NCI-H82 treated with DMSO at 0.1 percent for 48 hours (cell line): Measurements from ENCODE around the gene LGALSL.

Experiments used
- DNase-seq: peaks from one replicate; lab custom pipeline; 2025; ENCODE audit not compliant: unreplicated experiment; lab: John Stamatoyannopoulos, UW

The LGALSL gene

DNA sequence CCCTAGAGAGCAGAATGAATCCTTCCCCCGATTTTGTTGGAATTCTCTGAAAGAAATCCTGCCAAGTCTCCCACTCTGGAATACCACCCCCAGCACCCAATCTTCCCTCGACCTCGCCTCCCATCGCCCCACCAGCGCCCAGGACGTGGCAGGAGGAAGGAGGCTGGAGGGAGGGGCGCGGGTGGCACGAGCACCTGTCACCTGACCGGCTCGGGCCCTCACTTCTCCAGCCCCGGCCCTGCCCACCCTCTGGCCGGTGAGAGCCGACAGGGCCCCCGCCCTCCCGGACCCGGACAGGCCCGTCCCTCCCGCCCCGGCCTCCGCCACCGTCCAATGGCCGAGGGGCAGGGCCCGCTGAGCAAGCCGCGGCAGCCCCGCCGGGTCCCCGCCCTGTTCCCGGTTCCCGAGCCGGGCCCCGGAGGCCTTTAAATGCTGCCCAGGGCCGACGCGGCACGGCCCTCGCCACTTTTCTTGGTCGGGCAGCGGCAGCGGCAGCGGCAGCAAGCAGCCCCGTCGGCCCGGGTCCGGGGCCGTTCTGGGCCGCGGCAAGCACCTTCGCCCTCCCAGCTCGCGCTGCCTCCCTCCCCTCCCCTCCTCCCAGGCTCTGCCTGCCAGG lies at the start of gene LGALSL:
Gene LGALSL, plus strand, starts transcription at position 393 of the 616 bp plus-strand sequence. CDS start 384 bp downstream, outside the sequence.
- DNase-seq: peak; percentile 22

DNA sequence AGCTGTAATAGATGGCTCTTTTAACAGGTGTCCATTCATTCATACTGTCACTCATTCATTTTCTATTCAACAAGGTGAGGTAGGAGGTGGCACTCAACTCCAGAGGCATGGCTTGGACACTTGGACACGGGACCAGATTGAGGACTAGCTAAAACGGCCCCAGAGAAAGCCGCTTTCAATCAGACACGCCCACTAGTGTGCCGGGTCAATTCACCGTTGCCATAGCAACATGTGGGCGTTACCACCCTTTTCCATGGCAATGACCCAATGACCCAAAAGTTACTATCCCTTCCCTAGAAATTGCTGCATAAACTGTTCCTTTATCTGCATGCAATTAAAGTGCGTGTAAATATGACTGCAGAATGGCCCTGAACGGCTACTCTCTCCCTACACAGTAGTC lies 49.2 kb upstream of the LGALSL start:
- DNase-seq: no peak

DNA sequence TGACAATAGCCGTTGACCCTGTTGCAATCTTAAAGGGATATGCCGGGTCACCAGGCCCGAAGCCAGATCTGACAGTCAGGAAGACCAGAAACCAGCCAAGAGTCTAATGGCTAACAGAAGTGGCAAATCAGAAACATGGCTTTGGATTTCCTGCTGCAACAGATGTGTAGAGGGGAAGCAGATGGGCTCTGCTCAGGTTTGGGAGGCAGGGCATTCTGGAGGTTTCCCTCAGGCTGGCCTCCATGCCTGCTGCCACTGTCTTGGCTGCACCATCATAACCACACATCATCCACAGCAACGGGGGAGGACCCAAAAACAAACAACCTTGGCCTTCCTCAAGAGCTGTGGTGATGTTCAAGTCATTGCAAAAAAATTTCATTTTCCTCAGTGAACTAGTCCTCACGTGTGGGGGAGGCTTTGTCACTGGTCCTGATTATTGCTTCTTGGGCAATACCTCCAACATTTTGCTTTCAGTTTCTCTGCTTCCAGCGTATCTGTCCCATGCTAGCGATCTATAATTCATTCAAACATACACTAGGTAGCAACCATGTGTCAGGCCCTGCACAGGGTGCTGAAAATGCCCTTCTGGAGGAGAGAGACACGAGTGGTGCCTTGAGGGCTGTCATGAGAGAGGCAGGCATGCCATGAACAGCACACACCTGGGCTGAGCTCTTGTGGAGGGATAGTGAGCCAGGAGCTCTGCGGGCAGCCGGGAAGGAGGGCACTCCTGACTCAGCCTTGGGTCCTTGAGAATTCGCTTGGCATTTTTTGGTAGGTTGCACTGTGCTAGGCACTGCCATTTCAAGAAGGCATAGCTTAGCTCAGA lies 48.2 kb upstream of the LGALSL start:
- no peak for DNase-seq

DNA sequence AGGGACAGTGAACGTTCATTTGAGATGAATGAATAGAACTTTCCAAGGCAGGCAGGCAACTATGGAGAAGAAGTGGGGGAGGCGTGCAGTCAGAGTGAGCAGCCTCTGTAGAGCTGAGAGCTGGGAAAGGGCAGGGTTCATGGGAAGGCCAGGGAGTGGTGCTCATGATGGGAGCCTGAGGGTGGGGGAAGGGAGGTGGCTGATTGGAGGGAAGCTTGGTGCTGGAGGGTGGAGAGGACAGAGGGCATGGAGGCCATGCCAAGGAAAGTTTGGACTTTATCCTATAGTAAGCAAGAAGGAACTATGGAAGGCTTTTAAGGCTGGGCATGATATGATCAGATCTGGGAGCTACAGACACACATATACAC lies 47.6 kb upstream of the LGALSL start:
- DNase-seq: no peak

DNA sequence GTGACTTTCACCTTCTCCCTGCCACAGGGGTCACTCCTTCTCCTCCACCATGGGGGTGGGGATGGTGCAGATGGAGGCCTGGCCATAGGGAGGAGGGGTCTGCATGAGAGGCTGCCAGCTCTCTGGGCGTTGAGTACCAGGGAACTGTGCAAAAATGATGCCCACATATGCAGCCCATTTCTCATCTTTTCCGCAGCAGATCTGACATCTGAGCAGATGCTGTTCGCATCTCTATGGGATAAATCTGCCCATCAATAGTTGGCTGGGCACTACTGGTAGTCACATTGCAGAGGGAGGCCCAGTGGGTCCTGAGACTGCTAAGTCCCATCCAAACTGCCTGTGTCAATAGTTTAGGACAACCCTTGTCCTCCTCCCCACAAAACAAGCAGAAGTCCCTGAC lies 45.9 kb upstream of the LGALSL start:
- DNase-seq: no peak

DNA sequence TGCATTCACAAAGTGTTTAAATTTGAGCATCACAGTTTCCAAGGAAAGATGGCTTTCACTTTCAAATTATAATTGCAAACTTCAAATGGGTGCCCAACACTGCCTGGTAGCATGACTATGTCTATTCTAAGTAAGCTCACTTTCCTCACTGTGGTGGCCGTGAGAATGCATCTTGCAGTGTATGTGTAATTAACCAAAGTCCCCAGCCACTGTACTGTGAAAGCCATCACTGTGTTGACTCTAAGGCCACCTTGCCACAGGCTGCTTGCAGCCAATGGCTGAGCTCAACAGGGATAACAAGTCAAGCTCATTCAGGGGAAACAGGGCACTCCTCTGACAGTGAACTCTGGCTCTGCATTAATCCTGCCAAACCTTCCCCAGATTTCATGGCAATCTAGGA lies 43.3 kb upstream of the LGALSL start:
- no peak for DNase-seq

DNA sequence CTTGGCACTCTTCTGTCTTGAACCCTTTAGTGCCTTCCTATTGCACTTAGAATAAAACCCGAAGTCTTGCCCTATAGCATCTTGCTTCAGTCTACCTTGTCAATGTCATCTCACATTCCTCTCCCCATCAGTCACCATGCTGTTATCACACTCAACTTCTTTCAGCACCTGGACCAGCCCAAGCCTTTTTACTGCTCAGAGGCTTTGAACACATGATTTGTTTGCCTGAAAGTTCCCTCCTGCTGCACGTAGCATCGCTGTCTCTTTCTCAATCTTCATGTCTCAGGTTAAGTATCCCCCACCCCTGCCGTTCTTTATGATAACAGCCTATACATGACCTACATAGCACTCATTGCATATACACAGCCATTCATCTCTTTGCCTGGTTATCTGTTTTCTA lies 41.3 kb upstream of the LGALSL start:
- no peak for DNase-seq

DNA sequence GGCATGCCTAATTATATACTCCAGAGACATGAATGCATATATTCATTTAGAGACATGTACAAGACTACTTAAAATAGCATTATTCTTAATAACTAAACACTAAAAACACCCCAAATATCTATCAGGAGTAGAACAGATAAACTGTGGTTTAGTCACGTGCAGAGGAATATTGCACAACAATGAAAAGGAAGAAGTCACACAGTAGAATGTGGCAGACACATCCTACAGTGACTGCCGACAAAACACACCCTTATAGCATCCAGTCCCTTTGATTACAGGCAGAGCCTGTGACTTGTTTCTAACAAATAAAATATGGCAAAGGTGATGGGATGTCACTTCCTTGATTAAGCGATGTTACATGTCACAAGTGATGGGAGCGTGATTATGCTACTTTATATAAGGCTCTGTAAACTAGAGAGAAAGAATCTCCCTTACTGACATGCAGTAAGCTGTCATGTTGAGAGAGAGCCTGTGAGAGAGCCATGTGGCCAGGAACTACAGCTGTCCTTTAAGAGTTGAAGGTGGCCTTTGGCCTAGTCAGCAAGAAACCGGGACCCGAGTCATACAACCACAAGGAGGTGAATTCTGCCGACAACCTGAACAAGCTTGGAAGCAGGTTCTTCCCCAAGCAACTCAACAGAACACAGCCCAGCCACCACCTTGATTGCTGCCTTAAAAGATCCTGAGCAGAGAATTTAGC lies 39.1 kb upstream of the LGALSL start:
- DNase-seq: no peak

DNA sequence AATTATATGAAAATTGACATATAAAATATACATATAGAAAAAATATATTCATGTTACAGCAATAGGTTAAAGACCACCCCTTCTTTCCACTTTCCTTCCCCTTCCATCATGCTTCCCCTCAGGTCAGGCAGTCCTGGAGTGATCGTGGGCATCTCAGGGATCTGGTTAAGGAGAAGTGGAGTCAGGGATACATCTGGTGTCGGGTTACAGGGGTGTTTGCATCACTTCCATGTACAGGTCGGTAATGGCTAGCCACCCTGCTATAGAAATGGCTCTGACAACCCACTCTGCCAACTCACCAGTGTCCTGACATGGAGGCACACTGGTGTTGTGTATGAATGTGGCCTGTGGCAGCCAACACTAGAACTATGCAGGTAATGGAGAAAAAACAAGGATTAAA lies 36.3 kb upstream of the LGALSL start:
- no peak for DNase-seq

DNA sequence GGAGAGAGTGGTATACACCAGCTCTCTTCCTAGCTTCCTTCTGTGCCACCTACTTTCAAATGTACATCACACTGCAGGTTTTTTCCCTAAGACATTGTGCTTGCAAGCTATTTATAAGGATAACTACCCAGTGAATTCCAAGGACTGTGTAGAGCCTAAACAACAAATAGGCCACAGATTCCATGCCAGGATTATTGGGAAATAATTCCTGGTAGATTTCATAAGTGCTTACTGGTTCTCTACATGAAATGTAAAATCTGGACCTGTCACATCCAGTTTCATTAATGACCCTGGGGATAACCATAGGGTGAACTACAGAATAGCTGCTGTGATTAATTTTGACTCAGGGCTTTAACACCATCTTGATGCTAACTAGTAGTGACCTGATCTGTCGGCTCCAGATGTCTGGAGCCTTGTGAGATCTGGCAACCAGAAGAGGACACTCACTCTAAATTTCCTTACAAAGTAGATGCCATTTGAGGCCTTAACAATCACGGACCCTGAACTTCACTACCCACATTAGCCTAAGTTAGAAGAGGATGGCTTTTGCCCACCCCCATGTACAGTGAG lies 34.3 kb upstream of the LGALSL start:
- peak; percentile 24 for DNase-seq

DNA sequence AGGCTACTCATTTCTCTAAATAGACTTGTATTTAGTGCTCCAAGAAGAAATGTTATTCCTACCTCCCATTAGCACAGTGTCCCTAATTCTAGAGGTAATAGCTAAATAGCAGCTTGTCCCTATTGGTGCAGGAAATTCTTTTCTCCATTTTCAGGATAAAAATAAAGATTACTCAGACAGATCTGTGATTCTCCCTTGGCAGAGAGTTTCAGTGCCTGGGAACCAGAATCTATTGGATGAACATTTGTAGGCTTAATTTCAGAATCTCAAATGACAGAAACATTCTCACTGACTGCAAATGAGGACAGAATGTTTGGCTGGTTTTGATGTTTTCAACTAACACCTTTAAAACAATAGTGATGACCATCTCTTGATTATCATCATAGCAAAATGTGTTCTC lies 33.3 kb upstream of the LGALSL start:
- no peak for DNase-seq

DNA sequence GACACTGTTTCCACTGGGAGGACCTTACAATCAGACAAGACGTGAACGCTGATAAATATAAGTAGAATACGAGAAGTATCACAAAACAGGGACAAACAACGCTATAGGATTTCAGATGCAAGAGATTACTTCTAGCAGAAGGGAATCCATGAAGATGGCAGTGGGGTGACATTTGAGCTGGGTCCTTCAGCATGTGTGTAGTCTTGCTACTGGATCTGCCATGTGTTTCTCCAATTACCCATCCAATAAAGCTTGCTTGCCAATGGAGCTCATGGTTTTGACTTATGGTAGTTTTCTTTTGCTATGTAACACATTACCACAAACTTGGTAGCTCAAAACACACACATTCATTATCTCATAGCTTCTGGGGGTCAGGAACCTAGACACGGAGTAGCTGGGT lies 32.8 kb upstream of the LGALSL start:
- no peak for DNase-seq

DNA sequence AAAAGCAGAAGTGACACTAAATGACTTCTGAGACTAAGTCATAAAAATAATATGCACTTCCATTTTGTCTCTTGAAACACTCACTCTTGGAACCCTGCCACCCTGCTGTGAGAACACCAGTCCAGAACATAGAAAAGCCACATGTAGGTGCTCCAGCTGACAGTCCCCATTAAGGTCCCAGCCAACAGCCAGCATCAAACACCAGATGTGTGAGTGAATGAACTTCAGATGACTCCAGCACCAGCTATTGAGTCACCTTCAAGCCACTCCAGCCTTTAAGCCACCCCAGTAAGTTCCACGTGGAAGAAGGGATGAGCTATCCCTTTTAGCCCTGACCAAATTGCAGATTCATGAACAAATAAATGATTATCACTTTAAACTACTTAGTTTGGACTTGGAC lies 31.5 kb upstream of the LGALSL start:
- DNase-seq: no peak

DNA sequence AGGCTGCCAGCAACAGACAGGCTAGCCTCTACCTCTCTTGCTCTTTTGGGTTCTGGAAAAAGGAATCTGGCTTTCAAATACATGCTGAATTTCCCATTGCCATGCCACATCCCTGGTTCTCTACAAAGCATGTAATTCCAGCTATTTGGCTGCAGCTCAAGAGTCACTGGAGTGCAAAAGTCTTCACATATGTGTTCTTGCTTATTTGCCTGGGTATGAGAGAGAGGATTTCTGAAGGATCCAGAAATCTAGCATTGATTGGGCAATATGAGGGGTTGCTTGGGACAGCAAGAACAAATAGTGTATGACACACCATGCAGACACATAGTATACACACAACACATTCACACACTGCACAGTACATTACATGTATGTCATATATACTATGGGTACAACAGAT lies 30.7 kb upstream of the LGALSL start:
- DNase-seq: no peak

DNA sequence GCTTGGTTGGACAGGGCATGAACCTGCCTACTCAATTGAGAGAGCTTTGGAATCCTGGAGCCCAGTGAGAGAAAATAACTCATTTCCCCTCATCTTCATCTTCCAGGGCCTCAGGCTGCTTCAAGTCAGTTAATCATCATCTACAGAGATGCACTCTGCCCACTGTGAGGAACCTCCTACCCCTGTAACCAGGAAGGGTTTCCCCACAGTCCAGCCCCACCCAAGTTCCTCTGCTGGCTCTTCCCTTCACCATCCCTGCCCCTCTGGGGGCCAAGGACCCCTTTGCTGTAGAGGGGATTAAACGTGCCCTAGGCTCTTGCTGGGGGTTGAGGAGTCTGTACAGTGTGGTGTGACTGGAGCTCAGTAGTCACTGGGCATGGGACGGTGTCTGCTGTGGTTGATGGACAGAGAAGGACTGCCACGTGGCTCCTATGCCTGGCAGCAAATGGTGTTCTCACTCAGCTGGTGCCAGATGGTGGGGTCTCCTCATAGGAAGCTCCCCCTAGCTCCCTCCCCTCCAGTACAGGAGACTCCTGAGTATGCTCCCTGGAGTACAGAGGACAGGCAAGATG lies 29.5 kb upstream of the LGALSL start:
- DNase-seq: no peak

DNA sequence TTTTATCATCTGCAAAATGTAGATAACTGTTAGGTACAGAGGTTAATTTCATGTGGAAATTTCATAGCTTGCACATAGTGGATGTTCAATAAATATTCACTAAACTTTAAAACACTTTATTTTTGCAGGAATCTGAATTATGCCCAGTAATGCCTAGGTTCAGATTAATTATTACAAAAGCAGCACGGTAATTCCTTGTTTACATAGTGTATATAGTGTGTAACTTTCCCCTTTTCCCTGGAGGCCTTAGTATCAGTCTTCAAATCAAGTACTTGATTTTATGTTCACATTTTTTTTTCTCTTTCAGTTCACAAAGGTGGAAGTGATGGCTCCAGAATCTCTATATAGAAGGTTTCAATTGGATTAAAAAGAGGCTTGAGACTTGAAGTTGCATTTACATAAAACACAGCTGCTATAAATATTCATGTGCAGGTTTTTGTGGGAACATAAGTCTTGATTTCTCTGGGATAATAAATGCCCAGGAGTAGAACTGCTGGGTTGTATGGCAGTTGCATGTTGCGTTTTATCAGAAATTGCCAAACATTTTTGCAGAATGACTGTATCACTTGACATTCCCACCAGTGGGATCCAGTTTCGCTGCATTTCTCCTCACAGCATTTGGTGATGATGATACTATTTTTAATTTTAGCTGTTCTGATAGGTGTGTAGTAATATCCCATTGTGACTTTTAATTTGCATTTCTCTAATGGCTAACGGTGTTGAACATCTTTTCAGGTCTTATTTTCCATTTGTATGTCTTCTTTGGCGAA lies 27.6 kb upstream of the LGALSL start:
- no peak for DNase-seq

DNA sequence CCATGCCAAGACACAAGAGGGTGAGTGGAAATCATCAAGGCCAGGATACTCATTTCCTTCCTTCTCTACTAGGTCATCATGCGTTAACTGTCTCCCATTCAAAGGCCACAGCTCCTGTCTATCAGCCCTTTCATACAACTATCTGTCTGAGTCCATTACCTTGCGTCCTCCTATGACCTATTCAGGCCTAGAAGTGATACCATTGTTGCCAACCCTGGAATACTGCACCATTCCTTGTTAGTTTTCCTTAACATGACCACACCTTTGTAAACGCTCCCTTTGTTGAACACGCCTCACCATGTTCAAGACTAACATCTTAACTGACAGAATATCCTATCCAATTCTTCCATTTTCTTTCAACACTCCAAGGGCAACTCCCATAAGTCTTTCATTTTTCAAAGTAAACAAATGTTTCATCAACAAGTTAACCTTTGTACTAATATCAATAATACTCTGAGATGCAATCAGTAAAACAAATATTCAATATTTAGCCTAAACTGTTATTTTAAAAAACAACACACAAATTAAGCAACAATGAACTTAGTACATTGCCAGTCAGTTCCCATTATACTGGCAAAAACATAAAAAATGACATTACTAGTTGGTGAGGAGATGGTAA lies 19.8 kb upstream of the LGALSL start:
- no peak for DNase-seq

DNA sequence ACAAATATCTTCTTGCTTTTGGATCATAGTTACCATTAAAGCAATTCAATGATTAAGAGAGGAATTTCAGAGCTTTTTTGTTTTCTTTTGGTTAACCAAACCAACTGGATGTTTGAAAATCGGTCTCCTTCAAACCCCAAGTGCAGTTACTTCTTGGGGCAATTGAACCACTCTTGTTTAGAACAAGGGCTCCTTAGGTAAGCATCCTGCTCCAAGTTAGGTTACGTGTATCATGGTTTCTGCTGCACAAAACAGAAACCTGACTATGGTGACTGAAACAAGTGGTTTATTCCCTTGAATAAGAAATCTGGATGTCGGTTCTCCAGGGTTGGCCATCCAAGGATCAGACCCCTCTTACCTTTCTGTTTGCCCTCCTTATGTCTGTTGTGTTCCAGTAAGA lies 16.1 kb upstream of the LGALSL start:
- DNase-seq: no peak

DNA sequence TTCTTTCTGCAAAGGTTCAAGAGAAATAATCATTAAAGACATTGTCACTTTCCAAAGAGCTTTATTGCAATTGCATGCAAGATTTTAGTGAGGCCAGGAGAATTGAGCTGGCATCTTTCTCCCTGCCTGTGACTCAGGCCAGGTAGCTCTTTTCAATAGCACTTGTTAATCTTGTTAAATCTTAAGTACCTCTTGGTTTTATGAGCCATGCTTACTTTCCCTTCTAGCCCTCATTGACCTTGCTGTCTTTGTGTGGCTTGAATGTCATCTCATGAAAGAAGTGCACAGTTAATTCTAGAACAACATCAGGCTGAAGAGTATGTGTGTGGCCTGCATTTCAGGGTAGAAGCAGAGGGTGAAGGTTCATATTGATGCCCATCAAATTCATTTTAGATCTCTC lies 14.8 kb upstream of the LGALSL start:
- DNase-seq: peak; percentile 47

DNA sequence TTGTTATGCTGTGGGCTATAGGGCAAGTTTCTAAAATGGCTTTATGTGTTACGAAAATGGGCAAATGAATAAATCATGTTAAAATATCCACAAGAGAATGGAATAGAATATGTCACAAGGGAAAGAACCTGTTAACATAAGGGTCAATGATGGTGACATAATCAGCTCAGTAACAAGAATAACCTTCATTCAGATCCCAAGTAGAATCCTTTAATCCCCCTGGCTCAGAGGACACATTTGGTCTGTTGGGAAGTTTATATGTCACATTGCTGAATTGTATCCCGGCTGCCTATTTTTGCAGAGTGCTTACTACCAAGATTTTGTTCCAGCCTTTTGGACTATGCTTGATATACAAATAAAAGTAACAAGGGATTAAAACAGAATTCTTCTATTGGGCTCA lies 13.1 kb upstream of the LGALSL start:
- peak; percentile 69 for DNase-seq
